IMR-90 (cell line): ENCODE results near the gene ENAH. TPM values are rescaled to one million over a fixed set of nuclear protein-coding genes. Genes with fewer than 3 reads are reported as not detected.

ENCODE experiments used
- ATAC-seq: fragments of 200-7000 bp; cut with Tn5 transposase; 2 replicates; pipeline ENCODE4 v1.9.1; 2020; ENCODE audit warnings: low read depth, mild to moderate bottlenecking, moderate library complexity
- BruUV-seq: library from RNA; stranded (reverse); fragments of 400-500 nt; replicated peaks from 2 replicates; lab custom pipeline; 2021; lab: Mats Ljungman, UMichigan
- CTCF ChIA-PET: fragments of 300-600 bp; formaldehyde crosslinking; extraction: SDS; loops from one replicate; lab custom pipeline; 2021; ENCODE audit warnings: antibody characterized with exemption; lab: Yijun Ruan, JAX
- POLR2A ChIA-PET: fragments of 300-600 bp; sonication (Branson Sonifier 250); formaldehyde crosslinking; loops from one replicate; lab custom pipeline; 2022; ENCODE audit warnings: antibody characterized with exemption; ENCODE audit not compliant: unreplicated experiment; lab: Charles Lee
- DNase-seq: peaks from one replicate; pipeline ENCODE4 v3.0.0; 2013
- H2AFZ ChIP-seq: replicated peaks from 2 replicates; pipeline ENCODE3; 2013; ENCODE audit warnings: low read length, mild to moderate bottlenecking; ENCODE audit not compliant: poor library complexity
- H2AK5ac ChIP-seq: 2 replicates; pipeline ENCODE4 v1.6.1; 2013; ENCODE audit warnings: low read depth, low read length, inconsistent platforms
- H2AK9ac ChIP-seq: replicated peaks from 2 replicates; pipeline ENCODE3; 2013; ENCODE audit warnings: mild to moderate bottlenecking, low read depth, low read length, moderate library complexity; ENCODE audit not compliant: poor library complexity
- H2BK120ac ChIP-seq: 2 replicates; pipeline ENCODE4 v1.6.1; 2013; ENCODE audit warnings: low read depth, low read length, inconsistent platforms
- H2BK15ac ChIP-seq: 3 replicates; pipeline ENCODE4 v1.6.1; 2013; ENCODE audit warnings: low read depth, low read length, inconsistent platforms
- H2BK20ac ChIP-seq: 2 replicates; pipeline ENCODE4 v1.6.1; 2013; ENCODE audit warnings: low read depth, mild to moderate bottlenecking, inconsistent platforms, low read length, moderate library complexity
- H2BK5ac ChIP-seq: 2 replicates; pipeline ENCODE4 v1.6.1; 2013; ENCODE audit warnings: mild to moderate bottlenecking, low read depth, low read length, inconsistent platforms; ENCODE audit not compliant: poor library complexity, severe bottlenecking
- H3K14ac ChIP-seq: replicated peaks from 2 replicates; pipeline ENCODE4 v1.6.1; 2013; ENCODE audit warnings: low read depth, low read length, inconsistent platforms
- H3K18ac ChIP-seq: 2 replicates; pipeline ENCODE4 v1.6.1; 2013; ENCODE audit warnings: low read depth, low read length, control low read depth
- H3K23ac ChIP-seq: 2 replicates; pipeline ENCODE4 v1.6.1; 2013; ENCODE audit warnings: low read depth, low read length, inconsistent platforms
- H3K27ac ChIP-seq: 2 replicates; pipeline ENCODE4 v1.5.1; 2013; ENCODE audit warnings: mild to moderate bottlenecking, control low read depth, low read length; ENCODE audit not compliant: insufficient read depth
- H3K27me3 ChIP-seq: 2 replicates; pipeline ENCODE4 v1.6.1; 2013; ENCODE audit warnings: low read length; ENCODE audit not compliant: control insufficient read depth, insufficient read depth
- H3K36me3 ChIP-seq: 2 replicates; pipeline ENCODE4 v1.6.1; 2013; ENCODE audit warnings: low read length, mixed read lengths; ENCODE audit not compliant: control insufficient read depth, insufficient read depth
- H3K4ac ChIP-seq: 2 replicates; pipeline ENCODE4 v1.6.1; 2013; ENCODE audit warnings: low read depth, low read length, inconsistent platforms
- H3K4me1 ChIP-seq: 2 replicates; pipeline ENCODE4 v1.6.1; 2013; ENCODE audit warnings: low read length, mixed read lengths; ENCODE audit not compliant: control insufficient read depth, insufficient read depth
- H3K4me2 ChIP-seq: 2 replicates; pipeline ENCODE4 v1.6.1; 2013; ENCODE audit warnings: low read depth, mild to moderate bottlenecking, control low read depth, low read length, moderate library complexity
- H3K4me3 ChIP-seq: 2 replicates; pipeline ENCODE4 v1.5.1; 2013; ENCODE audit warnings: low read depth, mild to moderate bottlenecking, control low read depth, low read length, moderate library complexity; ENCODE audit not compliant: insufficient read depth
- H3K56ac ChIP-seq: 2 replicates; pipeline ENCODE4 v1.6.1; 2013; ENCODE audit warnings: low read length, inconsistent platforms; ENCODE audit not compliant: insufficient read depth; ENCODE audit errors: extremely low read depth
- H3K79me1 ChIP-seq, 2 experiments: 2 replicates each; pipeline ENCODE4 v1.6.1; 2013; ENCODE audit warnings: low read length in 2 of 2, inconsistent platforms in 1 of 2, low read depth in 1 of 2
- H3K9ac ChIP-seq: 2 replicates; pipeline ENCODE4 v1.6.1; 2013; ENCODE audit warnings: low read depth, low read length, control low read depth
- H3K9me1 ChIP-seq: 2 replicates; pipeline ENCODE4 v1.6.1; 2013; ENCODE audit warnings: low read length, inconsistent platforms; ENCODE audit not compliant: insufficient read depth
- H3K9me3 ChIP-seq: 2 replicates; pipeline ENCODE4 v1.6.1; 2013; ENCODE audit warnings: low read length; ENCODE audit not compliant: control insufficient read depth, insufficient read depth
- H4K20me1 ChIP-seq: 2 replicates; pipeline ENCODE4 v1.6.1; 2013; ENCODE audit warnings: low read length, inconsistent platforms; ENCODE audit not compliant: insufficient read depth
- H4K5ac ChIP-seq: 2 replicates; pipeline ENCODE4 v1.6.1; 2013; ENCODE audit warnings: mild to moderate bottlenecking, low read depth, low read length, control low read depth
- H4K8ac ChIP-seq, 2 experiments: 2 replicates each; pipeline ENCODE4 v1.6.1; 2013; ENCODE audit warnings: low read depth in 2 of 2, low read length in 2 of 2, control low read depth in 1 of 2, inconsistent platforms in 1 of 2
- H4K91ac ChIP-seq: 2 replicates; pipeline ENCODE4 v1.6.1; 2013; ENCODE audit warnings: low read depth, low read length, inconsistent platforms; ENCODE audit not compliant: insufficient read depth
- MXI1 ChIP-seq: IDR thresholded peaks from 2 replicates; pipeline ENCODE4 v1.6.1; 2012; ENCODE audit warnings: low read depth, mild to moderate bottlenecking, low read length, moderate library complexity, borderline replicate concordance
- RAD21 ChIP-seq: IDR thresholded peaks from 2 replicates; pipeline ENCODE4 v1.6.1; 2012; ENCODE audit warnings: low read length, improper control_type of control experiment
- WGBS, 2 experiments: methylation state at CpG; one replicate each; pipeline versions ENCODE4 v1.1.5 to v1.1.7; 2013; ENCODE audit warnings: missing lambda C conversion rate in 2 of 2; ENCODE audit not compliant: insufficient read length in 1 of 2; ENCODE audit errors: extremely low coverage in 2 of 2; 5-methylcytosine and 5-hydroxymethylcytosine counted together
- dilution Hi-C: fragments of 300-500 bp; cut with HindIII; formaldehyde crosslinking; loops from one replicate; pipeline ENCODE4 v1.14.3; 2018; ENCODE audit warnings: low sequenced_read_pairs; ENCODE audit not compliant: unreplicated experiment
- in situ Hi-C: fragments of 300-500 bp; cut with MboI; formaldehyde crosslinking; loops from 3 replicates; pipeline ENCODE4 v1.14.3; 2019; ENCODE audit warnings: low sequenced_read_pairs, inconsistent platforms, mixed read lengths
- intact Hi-C: fragments of 100-400 bp; cut with micrococcal nuclease; formaldehyde crosslinking; loops from 2 replicates; pipeline ENCODE4 v1.10.0; 2022
- polyA plus RNA-seq, 3 experiments: library from polyadenylated mRNA; depleted of rRNA; stranded (reverse); fragments of >200 nt; gene quantifications; 2 replicates each; pipeline ENCODE4 v1.2.3, GENCODE V29; 2012; ENCODE audit warnings: low replicate concordance in 1 of 3
- total RNA-seq: library from RNA; depleted of rRNA; stranded (reverse); fragments of >200 nt; gene quantifications from 2 replicates; pipeline ENCODE4 v1.2.3, GENCODE V29; 2012
- TF ChIP-seq, protein P1 (sequence below): conservative IDR thresholded peaks from 2 replicates; pipeline ENCODE4 v1.5.1; 2012; ENCODE audit warnings: mild to moderate bottlenecking, low read depth, low read length, improper control_type of control experiment

Gene ENAH
- total and polyA plus RNA-seq, 2 of the 4 experiments (the other 2 are of a cell fraction), result 61.3 to 86.9 TPM

DNA sequence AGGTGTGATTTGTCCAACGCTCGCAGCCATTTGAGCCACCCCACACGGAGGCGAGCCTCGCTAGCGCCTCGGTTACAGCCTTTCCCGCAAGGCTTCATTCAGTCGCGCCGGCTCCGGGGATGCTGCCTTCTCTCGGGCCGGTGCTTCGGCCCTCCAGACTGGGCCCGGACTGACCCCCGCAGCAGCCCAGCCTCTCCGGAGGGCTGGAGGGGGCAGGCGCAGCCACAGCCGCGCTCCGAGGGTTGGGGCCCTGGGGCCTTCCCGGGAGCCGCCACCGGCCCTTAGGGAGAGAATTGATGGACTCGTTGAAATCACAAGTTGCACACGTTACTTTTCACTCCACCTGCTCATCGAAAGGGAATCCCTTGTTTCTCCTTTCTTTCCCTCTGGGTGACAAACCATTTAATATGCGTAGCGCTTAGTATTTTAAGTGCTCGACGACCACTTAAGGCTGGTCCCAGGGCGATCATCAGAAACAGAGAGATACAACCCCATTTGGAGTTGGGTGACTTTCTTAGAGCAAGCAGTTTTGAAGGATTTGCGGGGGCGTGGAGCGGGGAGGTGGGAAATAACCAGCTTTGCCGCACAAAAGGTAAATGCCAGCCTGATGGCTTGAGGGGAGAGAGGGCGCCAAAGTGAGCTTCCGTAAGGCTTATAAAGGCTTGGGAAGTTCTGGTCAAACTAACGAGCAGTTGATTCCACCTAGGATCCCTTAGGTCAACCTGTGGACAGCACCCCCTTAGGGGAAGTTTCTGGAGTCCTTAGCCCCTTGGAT, 24.6 kb upstream of the ENAH start:
- H3K9me3 ChIP-seq, result no peaks in the 10 kb centered on the region; the same call in 1 of the 2 replicates

More for the DNA sequence above, 24.6 kb upstream of the ENAH start:
- H3K4me3 ChIP-seq, result no peak overlapping the region
- TF ChIP-seq MXI1 (no peak), RAD21 (no peak)
- TF ChIP-seq, protein P1, sequence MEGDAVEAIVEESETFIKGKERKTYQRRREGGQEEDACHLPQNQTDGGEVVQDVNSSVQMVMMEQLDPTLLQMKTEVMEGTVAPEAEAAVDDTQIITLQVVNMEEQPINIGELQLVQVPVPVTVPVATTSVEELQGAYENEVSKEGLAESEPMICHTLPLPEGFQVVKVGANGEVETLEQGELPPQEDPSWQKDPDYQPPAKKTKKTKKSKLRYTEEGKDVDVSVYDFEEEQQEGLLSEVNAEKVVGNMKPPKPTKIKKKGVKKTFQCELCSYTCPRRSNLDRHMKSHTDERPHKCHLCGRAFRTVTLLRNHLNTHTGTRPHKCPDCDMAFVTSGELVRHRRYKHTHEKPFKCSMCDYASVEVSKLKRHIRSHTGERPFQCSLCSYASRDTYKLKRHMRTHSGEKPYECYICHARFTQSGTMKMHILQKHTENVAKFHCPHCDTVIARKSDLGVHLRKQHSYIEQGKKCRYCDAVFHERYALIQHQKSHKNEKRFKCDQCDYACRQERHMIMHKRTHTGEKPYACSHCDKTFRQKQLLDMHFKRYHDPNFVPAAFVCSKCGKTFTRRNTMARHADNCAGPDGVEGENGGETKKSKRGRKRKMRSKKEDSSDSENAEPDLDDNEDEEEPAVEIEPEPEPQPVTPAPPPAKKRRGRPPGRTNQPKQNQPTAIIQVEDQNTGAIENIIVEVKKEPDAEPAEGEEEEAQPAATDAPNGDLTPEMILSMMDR, result no peak
- no peaks in the 10 kb centered on the region for H3K36me3 ChIP-seq
- no peaks in the 10 kb centered on the region; a peak in 1 of 4 replicates for H3K79me1 ChIP-seq
- no peak overlapping the region for H3K18ac ChIP-seq
- H2BK15ac ChIP-seq, result no peak overlapping the region
- H2AK9ac ChIP-seq, result no peak overlapping the region
- H2BK5ac ChIP-seq, result no peak overlapping the region
- ChIA-PET POLR2A (no interaction called here), CTCF (no interaction called here)
- H3K27me3 ChIP-seq, result no peaks in the 10 kb centered on the region; the same call in 1 of the 2 replicates
- no peak overlapping the region for H2BK20ac ChIP-seq
- H2BK120ac ChIP-seq, result no peak overlapping the region
- no peaks in the 10 kb centered on the region for H3K4me1 ChIP-seq
- dilution Hi-C loops (no loop called here), intact Hi-C loops (no loop called here), in situ Hi-C loops (no loop called here)
- DNase-seq, result no peak
- H4K5ac ChIP-seq, result no peak overlapping the region
- no peak overlapping the region for H3K23ac ChIP-seq
- peak overlapping the region; percentile 43 for H2AFZ ChIP-seq
- no peak overlapping the region for H3K9ac ChIP-seq
- no peak overlapping the region for H4K91ac ChIP-seq
- no peak overlapping the region for H3K14ac ChIP-seq
- no peaks in the 10 kb centered on the region for H3K9me1 ChIP-seq
- no peak overlapping the region for H3K4me2 ChIP-seq
- no peak overlapping the region for H3K56ac ChIP-seq
- no peak for ATAC-seq
- no peak overlapping the region for H3K27ac ChIP-seq
- no peaks in the 10 kb centered on the region for H4K20me1 ChIP-seq
- H3K4ac ChIP-seq, result no peak overlapping the region
- WGBS, 2 experiments, result 45% methylated on average over 13 of the region's 40 CpGs; no CpG with 5 or more reads in 1 of the 2 experiments
- no TSS peak for BruUV-seq
- no peak overlapping the region for H4K8ac ChIP-seq
- no peak overlapping the region for H2AK5ac ChIP-seq
